Epithelial cell of esophagus (primary cell): ENCODE data around the gene DNAH6.
A peak's percentile ranks its signal among the peaks of the same experiment; 100 is the strongest.

Source experiments
- DNase-seq: peaks from one replicate; pipeline ENCODE4 v3.0.0; 2010; ENCODE audit warnings: low read depth
- H3K4me3 ChIP-seq: 2 replicates; pipeline ENCODE4 v1.5.1; 2011; ENCODE audit warnings: mild to moderate bottlenecking, low read length, control low read depth
- TF ChIP-seq, protein P1 (sequence below): IDR thresholded peaks from 2 replicates; pipeline ENCODE4 v1.5.1; 2011; ENCODE audit warnings: low read depth, mild to moderate bottlenecking, low read length, control low read depth, inconsistent platforms; ENCODE audit not compliant: insufficient read depth; ENCODE audit errors: missing control alignments

Gene DNAH6

DNA sequence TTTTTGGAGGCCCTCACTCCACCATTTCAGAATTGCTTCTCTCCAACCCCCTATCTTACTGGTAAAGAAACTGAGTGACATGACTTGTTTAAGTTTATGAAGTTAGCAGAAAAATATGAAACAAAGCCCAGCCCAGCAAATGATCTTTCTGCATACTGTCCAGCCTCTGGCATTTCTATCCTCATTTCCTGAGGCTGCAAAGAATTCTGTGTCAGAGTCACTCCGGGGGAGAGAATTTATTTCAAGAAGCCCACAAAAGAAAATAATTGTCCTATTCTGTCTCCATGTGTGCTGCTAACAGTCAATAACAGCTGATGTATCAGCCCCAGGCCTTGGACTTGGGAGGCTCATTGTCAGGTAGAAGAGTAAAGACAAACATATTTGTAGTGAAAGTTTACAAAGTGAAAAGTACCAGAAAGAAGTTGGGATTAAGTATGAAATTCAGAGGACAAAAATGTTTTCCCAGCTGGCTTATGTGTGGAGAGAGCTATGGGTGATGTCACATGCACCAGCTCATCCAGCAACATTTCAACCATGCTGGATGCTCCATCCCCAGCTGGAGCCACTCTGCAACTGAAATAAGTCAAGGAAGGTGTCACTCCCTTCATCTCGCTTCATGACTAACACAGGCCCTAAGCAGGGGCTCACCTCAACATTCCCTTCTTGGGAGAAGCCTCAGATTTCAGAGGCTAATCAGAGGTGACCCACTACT is 322.3 kb downstream of the DNAH6 start:
- TF ChIP-seq, protein P1, sequence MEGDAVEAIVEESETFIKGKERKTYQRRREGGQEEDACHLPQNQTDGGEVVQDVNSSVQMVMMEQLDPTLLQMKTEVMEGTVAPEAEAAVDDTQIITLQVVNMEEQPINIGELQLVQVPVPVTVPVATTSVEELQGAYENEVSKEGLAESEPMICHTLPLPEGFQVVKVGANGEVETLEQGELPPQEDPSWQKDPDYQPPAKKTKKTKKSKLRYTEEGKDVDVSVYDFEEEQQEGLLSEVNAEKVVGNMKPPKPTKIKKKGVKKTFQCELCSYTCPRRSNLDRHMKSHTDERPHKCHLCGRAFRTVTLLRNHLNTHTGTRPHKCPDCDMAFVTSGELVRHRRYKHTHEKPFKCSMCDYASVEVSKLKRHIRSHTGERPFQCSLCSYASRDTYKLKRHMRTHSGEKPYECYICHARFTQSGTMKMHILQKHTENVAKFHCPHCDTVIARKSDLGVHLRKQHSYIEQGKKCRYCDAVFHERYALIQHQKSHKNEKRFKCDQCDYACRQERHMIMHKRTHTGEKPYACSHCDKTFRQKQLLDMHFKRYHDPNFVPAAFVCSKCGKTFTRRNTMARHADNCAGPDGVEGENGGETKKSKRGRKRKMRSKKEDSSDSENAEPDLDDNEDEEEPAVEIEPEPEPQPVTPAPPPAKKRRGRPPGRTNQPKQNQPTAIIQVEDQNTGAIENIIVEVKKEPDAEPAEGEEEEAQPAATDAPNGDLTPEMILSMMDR: no peak
- DNase-seq: no peak

DNA sequence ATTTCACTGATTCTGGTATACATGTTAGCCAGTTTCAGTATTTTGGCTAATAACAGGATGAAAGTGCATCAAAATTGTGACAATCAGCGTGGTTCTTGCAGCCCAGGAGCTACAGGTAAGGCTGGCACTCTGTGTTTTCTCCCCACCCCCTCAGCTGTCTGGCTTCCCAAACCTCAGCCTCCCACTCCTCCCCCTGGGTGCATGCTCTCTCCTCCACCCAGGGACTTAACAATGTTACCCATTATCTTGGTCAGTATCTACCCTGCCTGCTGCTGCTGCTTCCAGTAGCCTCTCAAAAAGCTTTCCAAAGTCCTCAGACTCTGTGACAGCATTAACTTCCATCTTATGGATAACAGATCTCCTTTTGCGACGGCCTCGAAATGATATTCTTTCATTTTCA is 323.6 kb downstream of the DNAH6 start:
- no peak for DNase-seq
- TF ChIP-seq, protein P1: no peak
- H3K4me3 ChIP-seq: no peak overlapping the region

More for the DNA sequence above, 322.3 kb downstream of the DNAH6 start:
- no peak overlapping the region for H3K4me3 ChIP-seq

DNA sequence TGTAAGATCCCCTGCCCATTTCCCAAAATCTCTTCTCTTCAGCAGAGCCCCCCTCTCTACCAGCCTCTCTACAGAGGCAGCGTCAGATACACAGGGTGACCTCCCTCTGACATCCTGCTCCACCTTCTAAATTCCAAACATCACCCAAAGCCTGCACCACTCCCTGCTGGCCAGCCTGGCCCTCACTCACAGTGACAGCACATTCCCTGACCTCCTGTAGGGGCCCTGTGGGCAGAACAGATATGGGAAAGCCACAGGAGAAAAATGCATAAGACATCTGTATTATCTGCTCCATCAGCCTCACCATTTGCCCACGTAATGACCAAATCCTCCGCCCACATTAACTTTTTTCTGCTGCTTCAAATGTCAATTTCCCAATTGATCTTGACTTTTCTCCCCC is 324.0 kb downstream of the DNAH6 start:
- H3K4me3 ChIP-seq: no peak overlapping the region
- no peak for DNase-seq
- TF ChIP-seq, protein P1: no peak

DNA sequence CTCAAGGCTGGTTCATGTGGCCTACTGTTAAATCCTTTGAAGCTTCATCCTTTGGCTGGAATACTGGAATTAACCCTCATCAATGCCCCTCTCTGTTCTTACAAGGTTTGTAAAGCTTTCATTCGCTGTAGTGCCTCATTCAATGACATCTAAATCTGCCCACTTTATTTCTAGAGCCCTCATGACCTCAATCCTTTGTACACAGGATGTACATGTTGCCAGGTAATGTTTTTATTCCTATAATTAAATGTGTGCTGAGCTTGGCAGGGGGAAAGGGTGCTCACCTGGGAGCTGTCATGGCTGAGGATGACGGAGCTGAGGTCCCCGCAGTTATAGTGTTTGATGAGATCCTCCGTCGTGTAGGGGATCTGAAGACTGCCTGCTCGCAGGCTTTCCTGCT is 325.3 kb downstream of the DNAH6 start:
- TF ChIP-seq, protein P1: no peak
- no peak for DNase-seq
- H3K4me3 ChIP-seq: no peak overlapping the region

DNA sequence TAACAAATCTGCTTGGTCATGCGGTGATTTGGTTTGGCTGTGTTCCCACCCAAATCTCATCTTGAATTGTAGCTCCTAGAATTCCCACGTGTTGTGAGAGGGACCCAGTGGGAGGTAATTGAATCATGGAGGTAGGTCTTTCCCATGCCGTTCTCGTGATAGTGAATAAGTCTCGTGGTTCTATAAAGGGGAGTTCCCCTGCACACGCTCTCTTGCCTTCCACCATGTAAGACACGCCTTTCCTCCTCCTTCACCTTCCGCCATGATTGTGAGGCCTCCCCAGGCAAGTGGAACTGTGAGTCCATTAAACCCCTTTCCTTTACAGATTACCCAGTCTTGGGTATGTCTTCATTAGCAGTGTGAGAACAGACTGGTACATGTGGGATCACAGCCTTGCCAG is 327.8 kb downstream of the DNAH6 start:
- DNase-seq: no peak
- TF ChIP-seq, protein P1: no peak
- no peak overlapping the region for H3K4me3 ChIP-seq

DNA sequence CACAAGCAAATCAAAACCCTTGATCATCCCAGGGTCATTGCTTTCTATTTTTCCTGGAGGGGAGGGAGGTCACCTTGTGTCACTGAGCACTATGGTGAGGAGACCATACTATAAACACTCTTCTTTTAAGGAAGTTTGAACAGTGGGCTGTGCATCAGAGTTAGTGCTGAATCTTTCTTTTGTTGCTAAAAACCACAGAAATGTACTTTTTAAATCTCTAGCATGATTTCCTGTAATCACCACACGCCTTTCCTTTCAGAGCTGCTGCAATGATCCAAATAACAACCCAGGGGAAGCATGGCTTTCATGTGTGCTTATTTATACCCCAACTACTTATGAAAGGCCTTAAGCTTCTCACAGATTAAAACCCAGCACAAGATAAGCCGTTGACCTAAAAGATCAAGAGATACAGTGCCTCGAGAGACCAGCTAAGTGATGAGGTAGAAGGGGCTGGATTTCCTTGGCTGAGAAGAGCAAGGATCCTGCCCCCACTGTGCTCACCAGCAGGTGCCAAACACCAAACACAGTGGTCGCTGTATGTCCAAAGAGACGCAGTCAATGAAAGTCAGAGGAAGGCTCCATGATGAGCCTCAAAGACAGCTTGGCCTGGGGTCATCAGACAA is 329.9 kb downstream of the DNAH6 start:
- no peak for DNase-seq
- TF ChIP-seq, protein P1: no peak
- H3K4me3 ChIP-seq: no peak overlapping the region

DNA sequence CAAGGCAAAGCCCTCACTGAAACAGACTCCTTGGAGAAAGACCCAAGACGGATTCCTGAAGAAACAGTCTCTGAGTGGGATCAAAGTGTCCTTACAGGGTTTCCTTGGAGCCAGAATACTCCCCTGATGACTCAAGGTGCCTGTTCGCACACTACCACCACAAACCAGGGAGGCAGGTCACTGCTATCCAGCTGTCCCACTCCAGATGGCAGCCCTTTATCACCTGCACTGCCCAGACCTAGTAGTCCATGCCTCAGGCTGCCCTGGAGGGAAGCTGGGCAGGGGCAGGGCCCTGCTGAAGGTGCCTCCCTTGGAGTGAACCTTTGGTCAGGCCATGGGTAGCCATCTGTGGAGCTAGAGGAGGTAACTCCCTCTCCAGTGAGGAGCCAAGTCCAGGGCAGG is 330.4 kb downstream of the DNAH6 start:
- H3K4me3 ChIP-seq: no peak overlapping the region
- TF ChIP-seq, protein P1: no peak
- DNase-seq: peak; percentile 12
